GM21619 (cell line): ENCODE results near the gene LRBA.
"Not testable (repeated sequence)": the region's sequence is repeated elsewhere in the genome, so short reads cannot be mapped to it uniquely, and the experiment has no call there.

Source experiments
- ATAC-seq: cut with Tn5 transposase; IDR thresholded peaks from one replicate; pipeline ENCODE4 v1.9.1; 2021; ENCODE audit not compliant: unreplicated experiment

LRBA gene

GRCh38 chr4:150948074-150948473 is 67.0 kb downstream of the LRBA start:
- no peak for ATAC-seq

- ATAC-seq: no peak
Measured at GRCh38 chr4:150944660-150945059, 70.4 kb downstream of the LRBA start.

- no peak for ATAC-seq
Measured at GRCh38 chr4:150943818-150944217, 71.3 kb downstream of the LRBA start.

GRCh38 chr4:150943126-150943525 is 72.0 kb downstream of the LRBA start:
- ATAC-seq: no peak

- no peak for ATAC-seq
Measured at GRCh38 chr4:150942539-150942938, 72.5 kb downstream of the LRBA start.

- ATAC-seq: no peak
Measured at GRCh38 chr4:150940123-150940522, 75.0 kb downstream of the LRBA start.

GRCh38 chr4:150939530-150939929 is 75.6 kb downstream of the LRBA start:
- no peak for ATAC-seq

GRCh38 chr4:150938873-150939499 is 76.1 kb downstream of the LRBA start:
- no peak for ATAC-seq

GRCh38 chr4:150938417-150938816 is 76.7 kb downstream of the LRBA start:
- ATAC-seq: no peak

- no peak for ATAC-seq
Measured at GRCh38 chr4:150934022-150934421, 81.1 kb downstream of the LRBA start.

GRCh38 chr4:150931796-150932195 is 83.3 kb downstream of the LRBA start:
- ATAC-seq: no peak

- ATAC-seq: no peak
Measured at GRCh38 chr4:150931005-150931404, 84.1 kb downstream of the LRBA start.

- ATAC-seq: no peak
Measured at GRCh38 chr4:150923945-150924344, 91.1 kb downstream of the LRBA start.

- not testable (repeated sequence) for ATAC-seq
Measured at GRCh38 chr4:150921486-150921885, 93.6 kb downstream of the LRBA start.

- ATAC-seq: not testable (repeated sequence)
Measured at GRCh38 chr4:150918562-150918961, 96.5 kb downstream of the LRBA start.

- ATAC-seq: no peak
Measured at GRCh38 chr4:150911326-150911725, 103.8 kb downstream of the LRBA start.

GRCh38 chr4:150909116-150909515 is 106.0 kb downstream of the LRBA start:
- no peak for ATAC-seq

- ATAC-seq: no peak
Measured at GRCh38 chr4:150906987-150907633, 108.0 kb downstream of the LRBA start.

GRCh38 chr4:150904671-150905070 is 110.4 kb downstream of the LRBA start:
- ATAC-seq: no peak

GRCh38 chr4:150903603-150904002 is 111.5 kb downstream of the LRBA start:
- no peak for ATAC-seq

GRCh38 chr4:150896497-150896896 is 118.6 kb downstream of the LRBA start:
- no peak for ATAC-seq

- ATAC-seq: no peak
Measured at GRCh38 chr4:150890246-150890645, 124.8 kb downstream of the LRBA start.

- ATAC-seq: no peak
Measured at GRCh38 chr4:150889306-150889705, 125.8 kb downstream of the LRBA start.
